Suppressor macrophage treated with lipopolysaccharide for 4 hours (primary cell): ENCODE data around the gene TXNL4A.

ENCODE experiments used
- DNase-seq: peaks from one replicate; pipeline ENCODE4 v3.0.0-alpha.2; 2020

TXNL4A gene

GRCh38 chr18:79947881-79948610, 40.3 kb downstream of the TXNL4A start:
- no peak for DNase-seq

GRCh38 chr18:79947054-79947755, 41.2 kb downstream of the TXNL4A start:
- no peak for DNase-seq

- no peak for DNase-seq
Observed at GRCh38 chr18:79945118-79946042, 43.0 kb downstream of the TXNL4A start.

- DNase-seq, result no peak
Observed at GRCh38 chr18:79944746-79945117, 43.6 kb downstream of the TXNL4A start.

GRCh38 chr18:79944126-79944731, 44.1 kb downstream of the TXNL4A start:
- no peak for DNase-seq

- no peak for DNase-seq
Observed at GRCh38 chr18:79943608-79944125, 44.7 kb downstream of the TXNL4A start.

GRCh38 chr18:79942786-79943607, 45.4 kb downstream of the TXNL4A start:
- DNase-seq, result no peak

- no peak for DNase-seq
Observed at GRCh38 chr18:79942211-79942610, 46.2 kb downstream of the TXNL4A start.

- no peak for DNase-seq
Observed at GRCh38 chr18:79941473-79942119, 46.8 kb downstream of the TXNL4A start.

- DNase-seq, result no peak
Observed at GRCh38 chr18:79940814-79941472, 47.4 kb downstream of the TXNL4A start.

- DNase-seq, result no peak
Observed at GRCh38 chr18:79940126-79940813, 48.1 kb downstream of the TXNL4A start.

GRCh38 chr18:79939096-79939495, 49.3 kb downstream of the TXNL4A start:
- DNase-seq, result no peak

GRCh38 chr18:79938196-79938595, 50.2 kb downstream of the TXNL4A start:
- DNase-seq, result no peak

GRCh38 chr18:79937103-79937860, 51.1 kb downstream of the TXNL4A start:
- DNase-seq, result no peak

- no peak for DNase-seq
Observed at GRCh38 chr18:79936641-79937040, 51.7 kb downstream of the TXNL4A start.

GRCh38 chr18:79935925-79936324, 52.4 kb downstream of the TXNL4A start:
- DNase-seq, result no peak

- no peak for DNase-seq
Observed at GRCh38 chr18:79935499-79935898, 52.9 kb downstream of the TXNL4A start.

GRCh38 chr18:79935098-79935480, 53.3 kb downstream of the TXNL4A start:
- no peak for DNase-seq
